NCI-H1105 (cell line): ENCODE results near the gene ADAMTS1.

Experiments
- DNase-seq: peaks from one replicate; lab custom pipeline; 2025; lab: John Stamatoyannopoulos, UW

The ADAMTS1 gene

DNA sequence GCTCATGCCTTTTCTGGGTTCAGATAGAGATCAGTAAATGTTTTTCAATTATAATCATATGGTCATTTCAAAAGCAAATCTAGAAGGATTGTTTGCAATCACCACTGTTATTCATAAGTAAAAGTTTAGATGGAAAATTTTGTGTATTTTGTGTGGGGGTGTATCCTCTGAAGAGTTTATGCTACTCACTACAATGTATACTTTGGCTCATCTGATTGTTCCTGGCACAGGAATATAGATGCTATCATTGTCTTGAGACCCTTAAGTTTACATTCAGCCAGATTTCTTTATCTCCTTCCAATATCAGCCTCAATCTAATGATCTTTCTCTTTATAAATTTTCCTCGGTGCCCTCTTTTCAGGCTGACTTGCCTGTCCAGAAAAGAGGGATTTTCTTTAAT lies 33.0 kb downstream of the ADAMTS1 start:
- no peak for DNase-seq

GRCh38 chr21:26811482-26811881 lies 33.7 kb downstream of the ADAMTS1 start:
- no peak for DNase-seq

- DNase-seq, result no peak
Observed at GRCh38 chr21:26810676-26811415, 34.4 kb downstream of the ADAMTS1 start.

- DNase-seq, result no peak
Observed at GRCh38 chr21:26810266-26810665, 34.9 kb downstream of the ADAMTS1 start.

- no peak for DNase-seq
Observed at GRCh38 chr21:26809745-26810144, 35.5 kb downstream of the ADAMTS1 start.

- no peak for DNase-seq
Observed at GRCh38 chr21:26806801-26807295, 38.4 kb downstream of the ADAMTS1 start.

- DNase-seq, result no peak
Observed at GRCh38 chr21:26804895-26805609, 40.2 kb downstream of the ADAMTS1 start.

DNA sequence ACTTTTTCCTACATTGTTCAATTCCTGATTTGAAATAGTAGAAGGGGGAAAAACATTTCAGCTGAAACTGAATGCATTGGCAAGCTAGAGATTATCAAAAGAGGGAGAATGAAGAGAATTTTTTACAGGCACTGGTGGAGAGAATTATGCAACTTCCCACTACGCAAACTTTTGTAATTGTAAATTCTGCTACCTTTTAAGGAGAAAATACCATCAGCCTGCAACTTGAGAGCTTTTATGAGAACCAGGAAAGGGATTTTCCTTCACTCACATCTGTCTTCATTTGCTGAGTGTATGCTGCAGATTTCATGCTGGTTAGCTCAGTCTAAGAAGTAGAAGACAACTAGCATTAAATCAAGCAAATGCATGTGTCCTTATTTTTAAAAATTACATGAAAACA lies 43.7 kb downstream of the ADAMTS1 start:
- no peak for DNase-seq

- DNase-seq, result no peak
Observed at GRCh38 chr21:26800970-26801431, 44.2 kb downstream of the ADAMTS1 start.

DNA sequence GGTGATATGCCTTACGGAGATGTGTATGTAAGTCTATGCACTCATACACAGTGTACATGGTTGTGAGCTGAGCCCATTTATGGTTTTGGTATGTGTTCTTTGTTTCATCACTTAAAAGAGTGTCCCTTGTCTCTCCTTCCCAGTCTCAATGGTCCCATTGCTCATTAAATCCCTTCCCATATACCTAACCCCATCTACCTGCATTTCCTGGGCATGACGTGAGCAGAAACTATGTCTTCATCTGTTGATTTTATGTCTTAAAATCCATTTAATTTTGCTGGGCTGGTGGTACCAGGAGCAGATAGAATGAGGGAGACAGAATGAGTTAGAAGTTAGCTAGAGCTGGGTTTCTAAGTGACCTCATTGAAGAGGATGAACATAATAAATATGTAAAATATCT lies 44.8 kb downstream of the ADAMTS1 start:
- DNase-seq, result no peak

- DNase-seq, result no peak
Observed at GRCh38 chr21:26800001-26800400, 45.2 kb downstream of the ADAMTS1 start.

- DNase-seq, result no peak
Observed at GRCh38 chr21:26798856-26799751, 46.1 kb downstream of the ADAMTS1 start.

GRCh38 chr21:26797878-26798456 lies 47.2 kb downstream of the ADAMTS1 start:
- no peak for DNase-seq

DNA sequence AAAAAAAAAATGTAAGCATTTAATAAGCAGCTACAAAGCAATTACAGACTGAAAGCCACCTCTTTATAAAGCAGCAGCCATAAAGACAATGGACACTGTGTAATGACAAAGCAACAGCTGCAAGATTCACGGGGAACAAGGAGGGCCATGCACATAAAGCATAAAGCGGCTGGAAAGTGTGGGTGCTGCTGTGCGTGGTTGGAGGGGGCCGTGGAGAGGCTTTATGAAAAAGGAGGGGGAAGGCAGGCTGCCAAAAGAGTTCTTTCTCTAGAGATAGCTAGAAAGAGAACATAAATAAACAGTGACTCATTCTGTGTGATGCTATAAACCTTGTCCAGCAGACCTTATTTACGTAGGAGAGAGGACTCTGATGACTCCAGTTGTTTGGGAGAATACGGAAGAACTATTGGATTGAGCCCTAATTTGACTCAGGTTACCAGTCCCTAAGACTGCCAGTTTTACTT lies 49.3 kb downstream of the ADAMTS1 start:
- DNase-seq, result no peak

DNA sequence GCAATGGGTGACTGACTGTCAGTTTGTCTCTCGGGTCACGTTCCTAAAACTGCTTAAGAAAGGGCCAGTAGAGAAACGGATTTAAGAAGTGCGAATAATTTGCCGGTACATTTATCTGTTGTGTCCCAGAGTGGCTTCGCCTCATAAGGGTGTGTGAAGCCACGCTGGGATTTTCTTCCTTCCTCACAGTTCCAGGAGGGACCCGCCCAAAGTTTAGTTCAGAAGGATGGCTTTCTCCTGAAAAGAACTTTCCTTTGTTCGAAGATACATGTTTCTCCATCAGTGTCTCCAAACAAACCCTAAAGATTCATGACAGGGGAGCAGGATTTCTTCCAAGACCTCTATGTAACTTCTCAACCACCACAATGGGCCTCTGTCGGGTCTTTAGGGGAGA lies 49.8 kb downstream of the ADAMTS1 start:
- no peak for DNase-seq

- DNase-seq, result no peak
Observed at GRCh38 chr21:26794597-26795411, 50.4 kb downstream of the ADAMTS1 start.

DNA sequence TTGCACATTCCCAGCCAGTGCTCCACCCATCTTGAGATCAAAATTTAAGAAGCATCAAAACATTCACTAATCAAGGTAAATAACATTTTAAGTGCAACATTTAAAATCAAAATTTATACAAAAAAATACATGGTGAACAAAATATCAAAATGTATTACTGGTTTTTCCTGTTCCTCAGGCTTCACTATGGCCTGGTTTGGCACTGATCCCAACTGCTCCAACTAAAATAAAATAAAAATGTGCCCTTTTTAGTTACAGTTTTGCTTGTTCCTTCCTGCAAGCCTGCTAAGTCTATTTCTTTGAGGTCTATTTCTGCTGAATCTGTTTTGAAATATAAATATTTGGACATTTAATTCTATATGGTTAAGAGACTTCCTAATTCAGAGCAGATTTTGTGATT lies 54.9 kb downstream of the ADAMTS1 start:
- DNase-seq, result no peak

DNA sequence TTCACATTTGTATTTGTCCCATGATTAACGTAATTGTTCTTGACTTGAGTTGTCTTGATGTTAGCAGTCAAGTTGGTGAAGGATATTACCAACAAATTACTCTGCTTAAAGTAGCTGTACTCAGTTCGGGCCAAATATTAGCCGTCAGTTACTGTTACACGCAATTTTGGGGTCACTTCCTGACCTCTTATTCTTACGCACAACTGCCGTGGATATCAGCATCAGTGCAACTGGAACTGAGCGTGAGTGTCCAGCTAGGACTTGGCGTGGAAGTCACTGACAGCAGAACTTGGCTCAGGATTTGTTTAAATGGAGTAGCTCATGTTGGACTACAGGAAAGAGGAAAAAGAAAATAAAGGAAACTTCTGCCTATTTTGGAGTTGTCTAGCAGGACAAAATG lies 56.4 kb downstream of the ADAMTS1 start:
- no peak for DNase-seq
